ENCODE measurements around the gene TNPO3.
"Not testable (repeated sequence)": the region's sequence is repeated elsewhere in the genome, so short reads cannot be mapped to it uniquely, and the experiment has no call there.

TNPO3 gene

GRCh38 chr7:129067943-129068548 is 13.1 kb upstream of the TNPO3 start:
- no peak for DNase-seq

- DNase-seq = not testable (repeated sequence)
Observed at GRCh38 chr7:129067132-129067561, 12.2 kb upstream of the TNPO3 start.

GRCh38 chr7:129066290-129067131 is 11.6 kb upstream of the TNPO3 start:
- no peak for DNase-seq

- no peak for DNase-seq
Observed at GRCh38 chr7:129055861-129056464, 1.1 kb upstream of the TNPO3 start.

- DNase-seq = no peak
Observed at GRCh38 chr7:129055294-129055816, 444 bp upstream of the TNPO3 start.

GRCh38 chr7:129053938-129054437 is 923 bp downstream of the TNPO3 start:
- no peak for DNase-seq

GRCh38 chr7:129052441-129052840 is 2.5 kb downstream of the TNPO3 start:
- DNase-seq = no peak

GRCh38 chr7:129051459-129051858 is 3.5 kb downstream of the TNPO3 start:
- not testable (repeated sequence) for DNase-seq

GRCh38 chr7:129047761-129048160 is 7.2 kb downstream of the TNPO3 start:
- DNase-seq = no peak

- DNase-seq = no peak
Observed at GRCh38 chr7:129045682-129046081, 9.2 kb downstream of the TNPO3 start.

GRCh38 chr7:129043012-129043411 is 11.9 kb downstream of the TNPO3 start:
- DNase-seq = no peak

GRCh38 chr7:129041142-129042085 is 13.5 kb downstream of the TNPO3 start:
- DNase-seq = no peak

GRCh38 chr7:129038468-129038867 is 16.4 kb downstream of the TNPO3 start:
- not testable (repeated sequence) for DNase-seq

GRCh38 chr7:129037585-129037984 is 17.3 kb downstream of the TNPO3 start:
- no peak for DNase-seq

- no peak for DNase-seq
Observed at GRCh38 chr7:129032017-129032416, 22.9 kb downstream of the TNPO3 start.

- DNase-seq = no peak
Observed at GRCh38 chr7:129030440-129030839, 24.5 kb downstream of the TNPO3 start.

GRCh38 chr7:129024125-129024524 is 30.8 kb downstream of the TNPO3 start:
- no peak for DNase-seq

GRCh38 chr7:129021656-129022055 is 33.3 kb downstream of the TNPO3 start:
- DNase-seq = no peak

- DNase-seq = no peak
Observed at GRCh38 chr7:129017933-129018538, 36.9 kb downstream of the TNPO3 start.

GRCh38 chr7:129017264-129017663 is 37.6 kb downstream of the TNPO3 start:
- DNase-seq = no peak

- DNase-seq = no peak
Observed at GRCh38 chr7:129014501-129015101, 40.3 kb downstream of the TNPO3 start.
